GM18526 (cell line): ENCODE results near the gene BMPER.

Experiments
- POLR2A ChIP-seq: IDR thresholded peaks from 3 replicates; pipeline ENCODE4 v1.6.1; 2011; ENCODE audit not compliant: insufficient read length; ENCODE audit errors: extremely low read depth

The BMPER gene

DNA sequence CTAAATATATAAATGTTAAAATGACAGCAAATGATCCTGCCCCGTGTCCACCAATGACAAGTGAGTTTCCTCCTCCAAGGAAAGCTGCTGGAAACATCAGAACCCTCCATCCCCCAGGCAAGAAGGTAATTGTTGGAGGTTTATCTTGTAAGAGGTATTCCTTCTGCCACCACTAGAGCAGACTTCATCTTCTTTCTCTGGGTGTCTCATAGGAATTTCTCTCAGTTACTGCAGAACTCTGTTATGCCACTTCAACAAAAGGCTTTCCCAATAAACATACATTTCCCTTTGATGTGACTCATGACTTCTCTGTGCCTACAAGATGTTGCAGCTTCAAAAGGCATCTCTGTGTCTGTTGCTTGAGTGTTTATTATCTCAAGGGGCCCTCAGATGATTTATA is 279.1 kb downstream of the BMPER start:
- no peak for TF ChIP-seq POLR2A

DNA sequence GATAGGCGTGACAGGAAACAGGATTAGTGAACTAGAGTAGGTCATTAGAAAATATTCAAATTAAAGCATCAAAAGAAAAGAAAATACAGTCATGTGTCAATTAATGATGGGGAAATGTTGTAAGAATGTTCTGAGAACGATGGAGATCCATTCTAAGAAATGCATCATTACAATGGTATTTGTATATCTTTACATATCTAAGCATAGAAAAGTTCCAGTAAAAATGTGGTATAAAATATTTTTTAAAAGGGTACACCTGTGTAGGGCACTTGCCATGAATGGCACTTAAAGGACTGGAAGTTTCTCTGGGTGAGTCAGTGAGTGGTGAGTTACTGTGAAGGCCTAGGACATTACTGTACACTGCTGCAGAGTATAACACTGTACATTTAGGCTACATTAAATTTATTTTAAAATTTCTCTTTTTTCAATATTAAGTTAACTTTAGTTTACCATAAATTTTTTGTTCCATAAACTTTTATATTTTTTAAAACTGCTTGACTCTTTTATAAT is 282.5 kb downstream of the BMPER start:
- no peak for TF ChIP-seq POLR2A

DNA sequence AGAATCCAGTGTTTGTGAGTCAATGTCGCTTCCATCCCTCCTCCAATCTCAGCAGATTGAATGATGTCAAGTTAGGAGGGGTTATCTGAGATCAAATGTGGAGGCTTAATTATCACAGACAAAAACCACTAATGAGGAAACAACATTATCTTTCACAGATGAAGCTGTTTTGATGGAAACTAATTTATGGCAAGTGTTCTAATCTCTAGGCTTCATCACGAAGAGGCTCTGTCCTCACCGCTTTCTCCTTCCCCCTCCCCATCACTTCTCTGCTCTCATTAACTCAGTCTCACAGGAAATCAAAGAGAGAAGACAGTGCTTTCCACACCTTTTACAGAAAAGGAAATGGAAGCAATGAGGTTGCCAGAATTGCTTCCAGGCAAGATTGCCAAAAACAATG is 283.7 kb downstream of the BMPER start:
- TF ChIP-seq POLR2A = no peak

DNA sequence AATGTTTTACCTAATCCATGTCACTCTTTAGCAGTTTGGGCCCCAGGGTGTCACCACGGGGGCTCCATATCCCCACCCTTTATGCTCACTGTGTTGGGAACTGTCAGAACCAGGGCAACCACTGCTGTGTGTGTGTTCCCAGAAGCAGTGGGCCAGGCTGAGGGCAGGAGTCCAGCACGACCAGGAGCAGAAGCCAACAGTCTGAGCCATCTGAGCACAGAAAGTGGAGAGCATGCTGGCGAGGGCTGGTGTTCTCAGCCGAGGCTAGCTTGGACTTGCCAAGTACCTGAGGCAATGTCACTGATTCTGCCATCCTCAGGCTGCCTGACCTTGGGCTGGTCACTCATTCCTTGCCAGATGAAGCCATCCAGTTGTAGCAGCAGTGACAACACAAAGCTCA is 285.0 kb downstream of the BMPER start:
- TF ChIP-seq POLR2A = no peak

DNA sequence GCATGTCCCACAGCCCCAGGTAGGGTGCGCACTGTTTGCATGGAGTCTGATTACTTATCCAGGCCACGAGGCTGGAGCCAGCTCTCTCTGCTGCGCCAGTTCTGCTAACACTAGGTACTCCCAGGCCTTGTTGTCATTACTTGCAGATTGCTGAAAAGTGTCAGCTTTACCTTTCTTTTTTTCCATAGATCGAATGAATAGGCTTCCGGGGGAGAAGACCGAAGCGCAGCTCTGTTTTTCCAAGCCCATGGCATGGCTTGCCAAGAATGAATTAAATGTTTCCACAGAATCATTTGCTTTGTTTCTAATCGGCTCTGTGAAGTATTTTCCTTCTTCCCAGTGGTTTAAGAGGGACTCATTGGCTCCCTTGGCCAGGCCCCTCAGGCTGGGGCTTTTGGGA is 285.8 kb downstream of the BMPER start:
- no peak for TF ChIP-seq POLR2A

DNA sequence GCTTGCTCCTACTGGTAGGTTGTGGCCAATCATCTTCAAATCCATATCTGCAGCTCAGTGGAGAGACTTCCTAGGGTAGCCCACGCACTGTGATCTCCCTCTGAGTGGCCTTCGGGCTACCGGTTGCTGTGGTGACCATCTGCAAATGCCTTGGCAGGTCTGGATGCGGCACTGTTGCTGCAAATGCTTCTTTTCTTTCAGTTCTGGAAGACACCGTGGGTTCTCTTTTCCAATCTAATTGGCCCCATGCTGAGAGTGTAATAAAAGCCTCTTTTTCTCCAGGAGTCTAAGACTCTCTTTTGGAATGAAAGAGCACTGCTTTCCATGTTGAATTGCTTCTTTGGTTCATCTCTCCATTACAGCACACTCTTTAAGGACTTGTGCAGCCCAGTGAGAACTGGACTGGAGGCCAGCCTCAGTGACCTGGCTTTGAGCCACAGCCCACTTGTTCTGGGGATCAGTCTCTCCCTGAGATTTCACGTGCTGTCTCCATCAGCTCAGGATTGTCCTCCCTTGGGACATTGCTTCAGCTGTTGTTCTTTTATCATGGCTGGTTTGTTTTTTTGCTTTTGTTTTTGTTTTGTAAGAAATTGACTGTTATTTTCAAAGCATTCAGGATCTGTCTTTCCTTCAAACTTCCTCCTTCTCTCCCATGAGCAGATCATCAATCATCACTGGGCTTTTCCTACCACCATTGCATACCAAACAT is 286.6 kb downstream of the BMPER start:
- TF ChIP-seq POLR2A = no peak

DNA sequence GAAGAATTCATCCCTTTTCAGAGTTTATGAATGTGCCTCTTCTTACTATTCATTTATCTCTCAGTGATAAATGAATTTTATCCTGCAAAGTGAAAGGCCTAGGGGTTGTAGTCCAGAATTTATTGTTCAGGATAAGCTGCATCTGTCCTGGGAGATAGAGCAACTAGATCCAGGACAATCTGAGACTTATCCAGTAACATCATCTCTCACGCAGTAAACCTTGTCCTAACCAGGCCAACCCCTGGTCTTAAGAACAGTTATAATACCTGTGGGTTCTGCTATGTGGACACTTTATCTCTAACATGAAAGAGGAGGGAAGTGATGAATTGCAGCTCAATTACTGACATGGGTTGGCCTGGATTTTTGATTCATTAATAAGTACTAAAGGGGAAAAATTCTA is 287.6 kb downstream of the BMPER start:
- no peak for TF ChIP-seq POLR2A

DNA sequence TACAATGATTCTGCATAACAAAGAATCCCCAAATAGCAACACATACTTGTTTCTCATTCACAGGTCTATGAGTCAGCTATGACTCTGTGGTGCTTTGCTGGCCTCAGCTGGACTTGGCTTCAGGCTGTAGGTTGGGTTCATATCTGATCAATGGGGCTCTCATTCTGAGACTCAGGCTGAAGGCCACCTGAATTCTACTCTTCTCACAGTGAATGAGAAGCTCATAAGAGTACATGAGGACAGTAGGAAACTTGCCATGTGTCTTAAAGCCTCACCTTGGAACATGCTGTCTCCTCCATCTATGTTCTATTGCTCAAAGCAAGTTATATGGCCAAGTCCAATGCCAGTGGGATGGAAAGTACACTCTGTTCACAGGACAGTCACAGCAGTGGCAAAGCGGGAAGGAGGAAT is 292.9 kb downstream of the BMPER start:
- TF ChIP-seq POLR2A = no peak
